BE2C (cell line): ENCODE results near the gene CWC15.

Experiments used
- DNase-seq: peaks from one replicate; pipeline ENCODE4 v3.0.0-alpha.2; 2020
- H3K27me3 ChIP-seq: fragments of 250-450 bp; sonication (Bioruptor Pico); 2 replicates; pipeline ENCODE4 v1.5.1; 2020; ENCODE audit warnings: mild to moderate bottlenecking
- H3K36me3 ChIP-seq: fragments of 250-450 bp; sonication (Bioruptor Pico); 2 replicates; pipeline ENCODE4 v1.5.1; 2020; ENCODE audit warnings: mild to moderate bottlenecking
- H3K4me1 ChIP-seq: fragments of 250-450 bp; sonication (Bioruptor Pico); 2 replicates; pipeline ENCODE4 v1.5.1; 2020
- H3K4me3 ChIP-seq: 2 replicates; pipeline ENCODE4 v1.5.1; 2011; ENCODE audit warnings: low read depth, low read length
- H3K9me3 ChIP-seq: fragments of 250-450 bp; sonication (Bioruptor Pico); 2 replicates; pipeline ENCODE4 v1.5.1; 2020
- TF ChIP-seq, protein P1 (sequence below): IDR thresholded peaks from 2 replicates; pipeline ENCODE4 v1.5.1; 2012; ENCODE audit warnings: mild to moderate bottlenecking, low read depth, low read length

Gene CWC15

DNA sequence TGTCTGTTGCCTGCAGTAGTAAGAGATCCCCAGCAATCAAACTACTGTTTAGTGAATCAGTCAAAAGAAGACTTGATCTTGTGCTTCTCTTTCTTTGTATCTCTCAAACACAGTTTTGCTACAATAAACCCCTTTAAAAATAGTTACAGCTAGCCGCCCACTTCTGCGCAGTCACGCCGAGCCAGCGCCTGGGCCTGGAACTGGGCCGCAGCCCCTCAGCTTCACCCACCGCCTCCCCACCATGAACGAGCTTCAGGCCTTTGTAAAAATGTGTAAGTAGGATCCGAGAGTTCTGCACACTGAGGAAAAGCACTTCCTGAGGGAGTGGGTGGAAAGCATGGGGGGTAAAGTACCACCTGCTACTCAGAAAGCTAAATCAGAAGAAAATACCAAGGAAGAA lies 60.5 kb downstream of the CWC15 start:
- Histone ChIP-seq H3K4me3 (no peak overlapping the region), H3K36me3 (no peaks in the 10 kb centered on the region; the same call in 1 of the 2 replicates), H3K9me3 (no peaks in the 10 kb centered on the region), H3K27me3 (no peaks in the 10 kb centered on the region), H3K4me1 (no peaks in the 10 kb centered on the region)
- DNase-seq: no peak
- TF ChIP-seq, protein P1, sequence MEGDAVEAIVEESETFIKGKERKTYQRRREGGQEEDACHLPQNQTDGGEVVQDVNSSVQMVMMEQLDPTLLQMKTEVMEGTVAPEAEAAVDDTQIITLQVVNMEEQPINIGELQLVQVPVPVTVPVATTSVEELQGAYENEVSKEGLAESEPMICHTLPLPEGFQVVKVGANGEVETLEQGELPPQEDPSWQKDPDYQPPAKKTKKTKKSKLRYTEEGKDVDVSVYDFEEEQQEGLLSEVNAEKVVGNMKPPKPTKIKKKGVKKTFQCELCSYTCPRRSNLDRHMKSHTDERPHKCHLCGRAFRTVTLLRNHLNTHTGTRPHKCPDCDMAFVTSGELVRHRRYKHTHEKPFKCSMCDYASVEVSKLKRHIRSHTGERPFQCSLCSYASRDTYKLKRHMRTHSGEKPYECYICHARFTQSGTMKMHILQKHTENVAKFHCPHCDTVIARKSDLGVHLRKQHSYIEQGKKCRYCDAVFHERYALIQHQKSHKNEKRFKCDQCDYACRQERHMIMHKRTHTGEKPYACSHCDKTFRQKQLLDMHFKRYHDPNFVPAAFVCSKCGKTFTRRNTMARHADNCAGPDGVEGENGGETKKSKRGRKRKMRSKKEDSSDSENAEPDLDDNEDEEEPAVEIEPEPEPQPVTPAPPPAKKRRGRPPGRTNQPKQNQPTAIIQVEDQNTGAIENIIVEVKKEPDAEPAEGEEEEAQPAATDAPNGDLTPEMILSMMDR: no peak
